Upper lobe of right lung (tissue), 1 donor: ENCODE data around the gene DOCK1. TPM values are rescaled to one million over a fixed set of nuclear protein-coding genes. Genes with fewer than 3 reads are reported as not detected.

Experiments
- ATAC-seq: fragments of 200-7000 bp; cut with Tn5 transposase; one replicate; pipeline ENCODE4 v1.9.1; 2020; ENCODE audit warnings: mild to moderate bottlenecking, moderate library complexity
- DNase-seq: peaks from one replicate; pipeline ENCODE4 v3.0.0-alpha.2; 2020
- H3K27ac ChIP-seq: fragments of 200-600 bp; one replicate; pipeline ENCODE4 v1.8.0; 2022
- H3K27me3 ChIP-seq: fragments of 200-600 bp; one replicate; pipeline ENCODE4 v1.8.0; 2022; ENCODE audit warnings: mild to moderate bottlenecking
- H3K36me3 ChIP-seq: fragments of 200-600 bp; one replicate; pipeline ENCODE4 v1.8.0; 2022
- H3K4me1 ChIP-seq: fragments of 200-600 bp; one replicate; pipeline ENCODE4 v1.8.0; 2022
- H3K4me3 ChIP-seq: fragments of 200-600 bp; one replicate; pipeline ENCODE4 v1.8.0; 2022; ENCODE audit warnings: mild to moderate bottlenecking
- H3K9me3 ChIP-seq: fragments of 200-600 bp; one replicate; pipeline ENCODE4 v1.8.0; 2022
- CTCF ChIP-seq: fragments of 200-600 bp; IDR thresholded peaks from one replicate; pipeline ENCODE4 v1.8.0; 2022; ENCODE audit warnings: antibody characterized with exemption
- intact Hi-C: fragments of 100-400 bp; cut with DNase I; formaldehyde crosslinking; loops from one replicate; pipeline ENCODE4 v1.11.0; 2022
- total RNA-seq: library from RNA; stranded (reverse); fragmentation: NEBNext Ultra II Directional; extraction: Animal tissue kit (Norgen Biotek cat#: 25700); gene quantifications from one replicate; pipeline ENCODE4 v1.2.1, GENCODE V29; 2021
- donor health status: DM: no; HTN: yes; CAD: no; lungs with severe emphysema.

The DOCK1 gene
- total RNA-seq, 1 donor from 2014 or later, result 46.4 TPM

- no peak for DNase-seq
- no peak for ATAC-seq
- Histone ChIP-seq H3K4me3 (no peak overlapping the region), H3K27ac (no peak overlapping the region), H3K9me3 (no peaks in the 10 kb centered on the region), H3K36me3 (no peaks in the 10 kb centered on the region), H3K4me1 (no peaks in the 10 kb centered on the region), H3K27me3 (no peaks in the 10 kb centered on the region)
- intact Hi-C loops, result no loop called here
- TF ChIP-seq CTCF, result no peak
These were observed 281.6 kb downstream of the DOCK1 start for GRCh38 chr10:127186813-127187212.

GRCh38 chr10:127189226-127189625 is 284.0 kb downstream of the DOCK1 start:
- intact Hi-C loops, result no loop called here
- no peak for DNase-seq
- no peak for ATAC-seq

DNA sequence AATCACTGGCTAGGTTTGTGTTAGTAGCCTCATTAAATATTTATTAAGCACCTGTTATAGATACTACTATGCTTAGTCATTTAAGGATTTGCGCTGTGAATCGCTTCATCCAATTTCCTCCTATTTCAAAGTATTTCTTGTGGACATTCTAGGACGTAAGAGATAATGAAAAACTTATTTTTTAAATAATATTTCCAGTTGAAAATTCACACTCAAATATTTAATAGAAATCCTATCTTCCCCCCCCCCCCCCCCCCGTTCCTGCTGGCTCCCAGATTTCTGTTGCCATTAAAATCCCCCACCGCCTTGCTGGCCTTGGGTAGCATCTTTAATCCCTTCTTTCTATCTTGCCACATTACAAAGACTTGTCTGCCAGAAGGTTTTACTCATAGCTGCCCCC is 285.2 kb downstream of the DOCK1 start:
- Histone ChIP-seq H3K27me3 (peaks cover 14% of the 10 kb centered on the region), H3K36me3 (no peaks in the 10 kb centered on the region), H3K9me3 (no peaks in the 10 kb centered on the region), H3K4me1 (peaks cover 12% of the 10 kb centered on the region), H3K4me3 (no peak overlapping the region), H3K27ac (no peak overlapping the region)
- no peak for TF ChIP-seq CTCF
- ATAC-seq (no peak), DNase-seq (no peak)
- intact Hi-C loops, result no loop called here

More at GRCh38 chr10:127189226-127189625, 284.0 kb downstream of the DOCK1 start:
- Histone ChIP-seq H3K4me1 (peaks cover 4% of the 10 kb centered on the region), H3K36me3 (no peaks in the 10 kb centered on the region), H3K27ac (no peak overlapping the region), H3K27me3 (peaks cover 4% of the 10 kb centered on the region), H3K4me3 (no peak overlapping the region), H3K9me3 (no peaks in the 10 kb centered on the region)
- TF ChIP-seq CTCF, result no peak

GRCh38 chr10:127193125-127193524 is 287.9 kb downstream of the DOCK1 start:
- TF ChIP-seq CTCF, result no peak
- no peaks in the 10 kb centered on the region for H3K36me3 ChIP-seq
- H3K27ac ChIP-seq, result no peak overlapping the region
- peaks cover 16% of the 10 kb centered on the region for H3K4me1 ChIP-seq
- DNase-seq, result no peak
- no peak for ATAC-seq
- H3K27me3 ChIP-seq, result peaks cover 18% of the 10 kb centered on the region
- H3K9me3 ChIP-seq, result no peaks in the 10 kb centered on the region
- no peak overlapping the region for H3K4me3 ChIP-seq
- intact Hi-C loops, result no loop called here

GRCh38 chr10:127194111-127194510 is 288.9 kb downstream of the DOCK1 start:
- Histone ChIP-seq H3K9me3 (no peaks in the 10 kb centered on the region), H3K36me3 (no peaks in the 10 kb centered on the region), H3K4me1 (peaks cover 16% of the 10 kb centered on the region), H3K27me3 (peaks cover 18% of the 10 kb centered on the region), H3K4me3 (no peak overlapping the region), H3K27ac (no peak overlapping the region)
- DNase-seq, result no peak
- no peak for ATAC-seq
- no peak for TF ChIP-seq CTCF
- intact Hi-C loops, result no loop called here

DNA sequence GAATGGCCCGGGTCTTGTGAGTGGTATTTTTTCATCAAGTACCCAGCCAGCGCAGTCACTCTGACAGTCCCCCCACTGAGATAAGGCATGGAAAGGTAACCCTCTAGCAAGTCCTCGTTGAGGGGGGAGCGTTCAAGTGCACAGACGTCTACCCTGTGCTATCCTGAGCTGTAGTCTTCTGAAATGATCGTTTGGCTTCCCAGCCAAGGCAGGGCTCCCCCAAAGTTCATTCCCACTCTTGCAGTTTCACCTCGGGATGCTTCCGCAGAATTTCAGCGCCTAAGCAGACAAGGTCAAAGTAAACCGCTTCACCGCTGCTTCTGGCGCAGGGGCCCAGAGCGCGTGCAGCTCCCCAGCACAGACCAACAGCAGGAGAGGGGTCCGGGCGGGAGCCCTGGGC is 289.4 kb downstream of the DOCK1 start:
- H3K4me1 ChIP-seq, result peaks cover 16% of the 10 kb centered on the region
- no peak for DNase-seq
- no peak for ATAC-seq
- no peak overlapping the region for H3K4me3 ChIP-seq
- H3K27me3 ChIP-seq, result peaks cover 18% of the 10 kb centered on the region
- TF ChIP-seq CTCF, result no peak
- no peaks in the 10 kb centered on the region for H3K36me3 ChIP-seq
- intact Hi-C loops, result no loop called here
- H3K27ac ChIP-seq, result no peak overlapping the region
- H3K9me3 ChIP-seq, result no peaks in the 10 kb centered on the region
